HG03064 (cell line): ENCODE measurements around the gene OR11H6.
"Not testable (repeated sequence)": the region's sequence is repeated elsewhere in the genome, so short reads cannot be mapped to it uniquely, and the experiment has no call there.

ENCODE experiments used
- ATAC-seq: cut with Tn5 transposase; IDR thresholded peaks from one replicate; pipeline ENCODE4 v1.9.1; 2021; ENCODE audit warnings: low read depth; ENCODE audit not compliant: unreplicated experiment

OR11H6 gene, protein sequence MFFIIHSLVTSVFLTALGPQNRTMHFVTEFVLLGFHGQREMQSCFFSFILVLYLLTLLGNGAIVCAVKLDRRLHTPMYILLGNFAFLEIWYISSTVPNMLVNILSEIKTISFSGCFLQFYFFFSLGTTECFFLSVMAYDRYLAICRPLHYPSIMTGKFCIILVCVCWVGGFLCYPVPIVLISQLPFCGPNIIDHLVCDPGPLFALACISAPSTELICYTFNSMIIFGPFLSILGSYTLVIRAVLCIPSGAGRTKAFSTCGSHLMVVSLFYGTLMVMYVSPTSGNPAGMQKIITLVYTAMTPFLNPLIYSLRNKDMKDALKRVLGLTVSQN

GRCh38 chr14:20223410-20223809 is at the start of gene OR11H6:
Gene OR11H6 (plus strand): TSS chr14:20223710. CDS start chr14:20223710, 0 bp downstream.
- no peak for ATAC-seq

GRCh38 chr14:20174205-20174604 is 49.3 kb upstream of the OR11H6 start:
- ATAC-seq: not testable (repeated sequence)

DNA sequence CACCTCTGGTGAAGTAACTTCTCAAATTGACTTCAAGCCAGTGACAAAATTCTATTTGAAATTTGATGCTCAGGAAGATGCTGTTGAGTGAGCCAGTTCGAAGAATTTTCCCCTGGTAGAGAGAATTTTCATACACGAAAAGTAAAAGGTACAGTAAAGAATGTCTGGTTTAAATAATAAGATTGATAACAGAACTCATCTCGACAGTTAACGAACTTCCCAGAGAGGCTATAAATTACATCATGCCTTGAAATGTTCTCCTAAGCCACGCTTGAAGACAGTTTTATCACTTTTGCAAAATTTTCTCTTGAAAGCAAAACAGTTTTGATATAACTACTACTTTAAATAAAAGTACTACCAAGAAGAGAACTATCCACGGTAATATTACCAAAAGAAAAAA is 47.2 kb upstream of the OR11H6 start:
- ATAC-seq: no peak

- ATAC-seq: no peak
Measured at GRCh38 chr14:20177433-20177974, 46.0 kb upstream of the OR11H6 start.

DNA sequence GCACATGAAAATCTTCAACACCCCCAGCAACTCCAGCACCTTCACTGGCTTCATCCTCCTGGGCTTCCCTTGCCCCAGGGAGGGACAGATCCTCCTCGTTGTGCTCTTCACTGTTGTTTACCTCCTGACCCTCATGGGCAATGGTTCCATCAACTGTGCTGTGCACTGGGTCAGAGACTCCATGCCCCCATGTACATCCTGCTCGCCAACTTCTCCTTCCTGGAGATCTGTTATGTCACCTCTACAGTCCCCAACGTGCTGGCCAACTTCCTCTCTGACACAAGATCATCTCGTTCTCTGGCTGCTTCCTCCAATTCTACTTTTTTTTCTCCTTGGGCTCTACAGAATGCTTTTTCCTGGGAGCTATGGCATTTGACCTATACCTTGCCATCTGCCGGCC is 44.3 kb upstream of the OR11H6 start:
- no peak for ATAC-seq

DNA sequence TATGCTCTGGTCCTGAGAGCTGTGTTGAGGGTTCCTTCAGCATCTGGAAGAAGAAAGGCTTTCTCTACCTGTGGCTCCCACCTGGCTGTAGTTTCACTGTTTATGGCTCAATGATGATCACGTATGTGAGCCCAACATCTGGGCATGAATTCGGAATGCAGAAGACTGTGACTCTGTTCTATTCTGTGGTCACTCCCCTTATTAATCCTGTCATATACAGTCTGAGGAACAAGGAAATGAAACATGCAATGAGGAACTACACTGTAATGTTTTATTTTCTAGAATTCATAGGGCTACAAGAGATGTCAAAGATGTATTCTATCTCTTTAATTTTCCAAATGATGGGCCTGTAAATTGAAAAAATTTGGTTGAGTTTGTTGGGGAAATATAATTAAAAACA is 43.6 kb upstream of the OR11H6 start:
- no peak for ATAC-seq

GRCh38 chr14:20180486-20180885 is 43.0 kb upstream of the OR11H6 start:
- ATAC-seq: no peak

GRCh38 chr14:20184181-20184580 is 39.3 kb upstream of the OR11H6 start:
- no peak for ATAC-seq

GRCh38 chr14:20190596-20190995 is 32.9 kb upstream of the OR11H6 start, which contains the start of gene OR11G2:
Gene OR11G2 (plus strand): TSS chr14:20190896. CDS start chr14:20197438, 6,542 bp downstream.
- ATAC-seq: no peak

- ATAC-seq: no peak
Measured at GRCh38 chr14:20191396-20191795, 32.1 kb upstream of the OR11H6 start.

- ATAC-seq: no peak
Measured at GRCh38 chr14:20194101-20194500, 29.4 kb upstream of the OR11H6 start.

DNA sequence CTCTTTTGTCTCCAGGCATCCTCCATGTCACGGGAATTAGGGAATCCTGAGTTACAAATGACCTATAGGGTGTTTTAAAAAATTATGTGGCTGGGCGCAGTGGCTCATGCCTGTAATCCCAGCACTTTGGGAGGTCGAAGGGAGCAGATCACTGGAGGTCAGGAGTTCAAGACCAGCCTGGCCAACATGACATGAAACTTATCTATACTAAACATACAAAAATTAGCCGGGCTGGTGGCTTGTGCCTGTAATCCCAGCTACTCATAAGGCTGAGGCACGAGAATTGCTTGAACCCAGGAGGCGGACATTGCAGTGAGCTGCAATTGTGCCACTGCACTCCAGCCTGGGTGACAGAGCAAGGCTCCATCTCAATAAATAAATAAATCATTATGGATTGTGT is 28.3 kb upstream of the OR11H6 start:
- not testable (repeated sequence) for ATAC-seq

DNA sequence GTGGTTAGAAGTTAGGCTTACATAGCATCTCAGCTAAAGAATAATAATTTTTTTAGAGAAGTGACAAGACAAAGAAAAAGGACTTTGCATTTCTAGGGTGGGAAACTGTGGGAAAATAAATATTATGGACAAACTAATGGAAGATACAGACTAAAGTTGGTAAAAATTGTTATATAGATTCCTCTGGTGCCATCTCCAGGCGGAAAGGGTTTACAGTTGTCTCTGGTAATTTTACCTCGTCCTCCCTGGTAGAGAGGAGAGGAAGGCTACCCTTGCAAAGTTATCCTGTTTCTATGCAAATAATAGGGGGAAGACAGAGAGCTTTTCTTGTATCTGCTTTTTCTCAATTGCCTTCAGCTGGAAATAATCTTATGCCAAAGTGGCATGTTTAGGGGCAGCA is 27.6 kb upstream of the OR11H6 start:
- no peak for ATAC-seq

DNA sequence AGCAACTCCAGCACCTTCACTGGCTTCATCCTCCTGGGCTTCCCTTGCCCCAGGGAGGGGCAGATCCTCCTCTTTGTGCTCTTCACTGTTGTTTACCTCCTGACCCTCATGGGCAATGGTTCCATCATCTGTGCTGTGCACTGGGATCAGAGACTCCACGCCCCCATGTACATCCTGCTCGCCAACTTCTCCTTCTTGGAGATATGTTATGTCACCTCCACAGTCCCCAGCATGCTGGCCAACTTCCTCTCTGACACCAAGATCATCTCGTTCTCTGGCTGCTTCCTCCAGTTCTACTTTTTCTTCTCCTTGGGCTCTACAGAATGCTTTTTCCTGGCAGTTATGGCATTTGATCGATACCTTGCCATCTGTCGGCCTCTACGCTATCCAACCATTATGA is 26.1 kb upstream of the OR11H6 start:
- no peak for ATAC-seq

DNA sequence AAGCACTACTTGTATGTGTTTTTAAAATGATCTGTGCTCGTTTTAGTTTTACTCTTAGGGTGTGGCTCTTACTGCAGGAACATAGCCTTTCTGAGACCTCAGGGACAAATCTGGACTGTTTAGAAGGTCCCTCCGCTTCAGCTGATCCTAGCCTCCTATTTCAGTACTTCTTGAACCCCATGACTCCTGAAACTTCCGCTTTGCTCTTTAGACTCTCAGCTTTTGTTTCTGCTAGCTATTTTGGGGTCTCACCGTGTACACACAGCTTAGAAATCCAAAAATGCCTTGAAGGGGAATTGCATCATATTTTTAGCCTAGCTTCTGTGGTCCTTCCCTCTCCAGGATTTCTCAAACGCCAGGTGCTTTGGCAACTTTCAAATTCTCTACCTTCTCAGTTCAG is 24.5 kb upstream of the OR11H6 start:
- no peak for ATAC-seq

DNA sequence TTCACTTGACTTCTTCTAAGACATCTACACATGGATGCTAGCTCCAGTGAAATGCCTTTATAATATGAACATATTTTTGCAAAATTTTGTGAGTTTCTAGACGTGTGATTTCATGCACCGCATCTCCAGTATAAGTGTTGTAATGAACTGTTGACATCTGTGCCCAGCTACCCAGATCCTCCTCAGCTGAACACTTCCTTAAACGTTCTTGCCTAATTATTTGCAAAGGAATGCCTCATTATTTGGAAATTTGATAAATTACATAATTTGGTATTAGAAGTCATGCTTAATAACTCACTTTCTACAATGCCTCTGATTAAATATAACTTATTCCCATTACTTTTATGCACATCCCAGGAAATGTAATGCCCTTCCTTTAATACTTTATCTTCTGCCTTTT is 18.8 kb upstream of the OR11H6 start:
- ATAC-seq: no peak

GRCh38 chr14:20209595-20209994 is 13.9 kb upstream of the OR11H6 start:
- ATAC-seq: no peak

- ATAC-seq: not testable (repeated sequence)
Measured at GRCh38 chr14:20212406-20212805, 11.1 kb upstream of the OR11H6 start.

DNA sequence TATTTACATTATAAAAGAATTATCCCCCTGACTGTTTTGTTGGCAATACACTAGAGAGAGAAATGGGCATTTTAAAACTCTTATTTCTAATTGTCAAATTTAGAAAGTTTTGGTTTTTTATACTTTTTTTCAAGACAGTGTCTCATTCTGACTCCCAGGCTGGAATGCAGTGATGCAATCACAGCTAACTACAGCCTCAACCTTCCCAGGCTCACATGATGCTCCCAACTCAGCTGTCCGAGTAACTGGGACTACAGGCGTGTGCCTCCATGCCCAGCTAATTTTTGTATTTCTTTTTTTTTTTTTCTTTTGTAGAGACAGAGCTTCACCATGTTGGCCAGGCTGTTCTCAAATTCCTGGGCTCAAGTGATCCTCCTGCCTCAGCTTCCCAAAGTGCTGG is 8.3 kb upstream of the OR11H6 start:
- no peak for ATAC-seq

- no peak for ATAC-seq
Measured at GRCh38 chr14:20219033-20219432, 4.5 kb upstream of the OR11H6 start.

DNA sequence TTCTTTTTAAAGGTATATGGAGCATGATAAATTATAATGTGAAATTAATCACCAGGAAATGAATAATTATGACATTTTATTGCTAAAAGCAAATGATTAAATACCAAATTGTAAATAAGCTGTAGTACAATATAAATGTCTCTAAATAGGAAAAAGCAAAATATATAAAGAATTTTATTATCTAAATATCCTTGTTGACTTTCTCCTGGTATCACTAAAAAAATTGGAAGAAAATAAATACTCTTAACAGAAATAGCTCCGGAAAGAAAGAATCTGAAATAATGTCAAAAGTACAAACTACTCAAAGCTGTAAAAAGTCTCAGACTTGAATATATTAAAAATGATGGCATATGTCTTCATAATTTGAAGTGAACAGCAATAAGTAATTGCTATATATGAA is 5.2 kb downstream of the OR11H6 start, which contains the start of gene OR11H7:
Gene OR11H7, plus strand, starts transcription at position 301 of the 400 bp plus-strand sequence.
- no peak for ATAC-seq

- not testable (repeated sequence) for ATAC-seq
Measured at GRCh38 chr14:20235415-20235814, 11.9 kb downstream of the OR11H6 start.
